Panc1 (cell line): Measurements from ENCODE around the gene CD151.
A peak's percentile ranks its signal among the peaks of the same experiment; 100 is the strongest.

Experiments
- POLR2AphosphoS5 ChIP-seq: IDR thresholded peaks from 2 replicates; pipeline ENCODE4 v1.6.1; 2012; ENCODE audit warnings: mild to moderate bottlenecking, low read depth, low read length, moderate library complexity
- SIN3A ChIP-seq: IDR thresholded peaks from 2 replicates; pipeline ENCODE4 v1.6.1; 2012; ENCODE audit warnings: low read depth, mild to moderate bottlenecking, low read length, moderate library complexity, borderline replicate concordance; ENCODE audit not compliant: insufficient read depth
- TCF7L2 ChIP-seq: IDR thresholded peaks from 2 replicates; pipeline ENCODE4 v1.6.1; 2011; ENCODE audit warnings: mild to moderate bottlenecking, low read depth, low read length, inconsistent platforms
- TF ChIP-seq, protein P1 (sequence below): fragments of 450-650 bp; IDR thresholded peaks from 2 replicates; pipeline ENCODE4 v1.5.1; 2017; ENCODE audit warnings: mild to moderate bottlenecking
- TF ChIP-seq, protein P2 (sequence below), 2 experiments: IDR thresholded peaks; 2 replicates each; pipeline ENCODE4 v1.6.1; 2011 to 2012; ENCODE audit warnings: low read depth in 2 of 2, control low read depth in 1 of 2, low read length in 1 of 2, mild to moderate bottlenecking in 1 of 2, moderate library complexity in 1 of 2; ENCODE audit not compliant: insufficient read depth in 1 of 2

DNA sequence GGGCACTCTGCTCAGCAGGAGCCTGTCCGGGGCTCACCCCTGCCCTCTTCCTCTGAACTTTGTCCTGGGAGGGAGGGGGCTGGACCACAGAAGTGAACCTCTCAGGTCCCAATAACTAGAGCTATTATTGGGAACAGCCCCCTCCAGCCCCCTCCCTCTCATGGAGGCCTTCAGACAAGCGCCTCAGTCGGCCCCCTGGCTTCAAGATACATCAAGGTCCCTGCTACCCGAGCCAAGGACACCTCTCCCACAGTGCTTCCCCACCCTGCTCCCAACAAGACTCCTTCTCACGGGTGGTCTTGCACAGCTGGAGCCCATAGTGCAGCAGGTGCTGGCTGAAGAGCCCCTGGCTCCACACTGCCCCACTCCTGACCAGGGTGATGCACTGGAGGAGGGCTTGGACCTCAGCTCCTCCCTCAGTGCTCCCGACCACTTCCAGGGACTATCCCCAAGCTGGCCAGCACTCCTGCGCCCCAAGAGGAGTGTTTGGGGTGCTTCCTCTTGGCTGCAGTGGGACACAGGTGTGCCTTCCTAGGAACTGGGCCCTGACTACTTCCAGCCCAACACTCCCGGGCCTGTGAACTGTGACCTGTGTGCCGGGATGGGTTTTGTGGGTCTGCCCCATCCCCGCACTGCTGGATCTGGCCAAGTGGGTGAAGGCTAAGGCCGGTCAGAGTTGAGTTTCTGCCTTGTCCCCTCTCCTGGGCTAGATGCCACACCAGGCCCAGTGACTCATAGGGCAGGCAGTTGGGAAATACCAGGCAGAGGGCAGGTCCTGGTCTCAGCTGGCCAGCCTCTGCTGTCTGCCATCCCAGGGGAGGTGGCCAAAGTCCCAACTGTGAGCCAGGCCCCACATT, 11.9 kb upstream of the CD151 start:
- peak; percentile 69; the same call in 1 of the 2 replicates for TF ChIP-seq POLR2AphosphoS5
- TF ChIP-seq, protein P1, sequence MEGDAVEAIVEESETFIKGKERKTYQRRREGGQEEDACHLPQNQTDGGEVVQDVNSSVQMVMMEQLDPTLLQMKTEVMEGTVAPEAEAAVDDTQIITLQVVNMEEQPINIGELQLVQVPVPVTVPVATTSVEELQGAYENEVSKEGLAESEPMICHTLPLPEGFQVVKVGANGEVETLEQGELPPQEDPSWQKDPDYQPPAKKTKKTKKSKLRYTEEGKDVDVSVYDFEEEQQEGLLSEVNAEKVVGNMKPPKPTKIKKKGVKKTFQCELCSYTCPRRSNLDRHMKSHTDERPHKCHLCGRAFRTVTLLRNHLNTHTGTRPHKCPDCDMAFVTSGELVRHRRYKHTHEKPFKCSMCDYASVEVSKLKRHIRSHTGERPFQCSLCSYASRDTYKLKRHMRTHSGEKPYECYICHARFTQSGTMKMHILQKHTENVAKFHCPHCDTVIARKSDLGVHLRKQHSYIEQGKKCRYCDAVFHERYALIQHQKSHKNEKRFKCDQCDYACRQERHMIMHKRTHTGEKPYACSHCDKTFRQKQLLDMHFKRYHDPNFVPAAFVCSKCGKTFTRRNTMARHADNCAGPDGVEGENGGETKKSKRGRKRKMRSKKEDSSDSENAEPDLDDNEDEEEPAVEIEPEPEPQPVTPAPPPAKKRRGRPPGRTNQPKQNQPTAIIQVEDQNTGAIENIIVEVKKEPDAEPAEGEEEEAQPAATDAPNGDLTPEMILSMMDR: no peak
- no peak for TF ChIP-seq TCF7L2
- TF ChIP-seq SIN3A: peak; percentile 94; the same call in 1 of the 2 replicates
- TF ChIP-seq, protein P2, sequence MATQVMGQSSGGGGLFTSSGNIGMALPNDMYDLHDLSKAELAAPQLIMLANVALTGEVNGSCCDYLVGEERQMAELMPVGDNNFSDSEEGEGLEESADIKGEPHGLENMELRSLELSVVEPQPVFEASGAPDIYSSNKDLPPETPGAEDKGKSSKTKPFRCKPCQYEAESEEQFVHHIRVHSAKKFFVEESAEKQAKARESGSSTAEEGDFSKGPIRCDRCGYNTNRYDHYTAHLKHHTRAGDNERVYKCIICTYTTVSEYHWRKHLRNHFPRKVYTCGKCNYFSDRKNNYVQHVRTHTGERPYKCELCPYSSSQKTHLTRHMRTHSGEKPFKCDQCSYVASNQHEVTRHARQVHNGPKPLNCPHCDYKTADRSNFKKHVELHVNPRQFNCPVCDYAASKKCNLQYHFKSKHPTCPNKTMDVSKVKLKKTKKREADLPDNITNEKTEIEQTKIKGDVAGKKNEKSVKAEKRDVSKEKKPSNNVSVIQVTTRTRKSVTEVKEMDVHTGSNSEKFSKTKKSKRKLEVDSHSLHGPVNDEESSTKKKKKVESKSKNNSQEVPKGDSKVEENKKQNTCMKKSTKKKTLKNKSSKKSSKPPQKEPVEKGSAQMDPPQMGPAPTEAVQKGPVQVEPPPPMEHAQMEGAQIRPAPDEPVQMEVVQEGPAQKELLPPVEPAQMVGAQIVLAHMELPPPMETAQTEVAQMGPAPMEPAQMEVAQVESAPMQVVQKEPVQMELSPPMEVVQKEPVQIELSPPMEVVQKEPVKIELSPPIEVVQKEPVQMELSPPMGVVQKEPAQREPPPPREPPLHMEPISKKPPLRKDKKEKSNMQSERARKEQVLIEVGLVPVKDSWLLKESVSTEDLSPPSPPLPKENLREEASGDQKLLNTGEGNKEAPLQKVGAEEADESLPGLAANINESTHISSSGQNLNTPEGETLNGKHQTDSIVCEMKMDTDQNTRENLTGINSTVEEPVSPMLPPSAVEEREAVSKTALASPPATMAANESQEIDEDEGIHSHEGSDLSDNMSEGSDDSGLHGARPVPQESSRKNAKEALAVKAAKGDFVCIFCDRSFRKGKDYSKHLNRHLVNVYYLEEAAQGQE (IDR thresholded peaks at IDR 0.05; ENCODE audit: insufficient read depth in 1 of 2, low read depth in 2 of 2, low read length in 1 of 2): no peak
